Fibroblast of pulmonary artery (primary cell): ENCODE data around the gene TMEM62.
"Not testable (repeated sequence)": the region's sequence is repeated elsewhere in the genome, so short reads cannot be mapped to it uniquely, and the experiment has no call there.

Experiments
- DNase-seq: peaks from one replicate; pipeline ENCODE4 v3.0.0-alpha.2; 2010; ENCODE audit warnings: low read depth
- H3K4me3 ChIP-seq: replicated peaks from 2 replicates; pipeline ENCODE4 v1.5.1; 2011; ENCODE audit warnings: low read depth, mild to moderate bottlenecking, control low read depth, low read length, moderate library complexity
- TF ChIP-seq, protein P1 (sequence below): IDR thresholded peaks from 2 replicates; pipeline ENCODE4 v1.5.1; 2011; ENCODE audit warnings: mild to moderate bottlenecking, control low read depth, low read length, inconsistent platforms; ENCODE audit errors: missing control alignments

TMEM62 gene

DNA sequence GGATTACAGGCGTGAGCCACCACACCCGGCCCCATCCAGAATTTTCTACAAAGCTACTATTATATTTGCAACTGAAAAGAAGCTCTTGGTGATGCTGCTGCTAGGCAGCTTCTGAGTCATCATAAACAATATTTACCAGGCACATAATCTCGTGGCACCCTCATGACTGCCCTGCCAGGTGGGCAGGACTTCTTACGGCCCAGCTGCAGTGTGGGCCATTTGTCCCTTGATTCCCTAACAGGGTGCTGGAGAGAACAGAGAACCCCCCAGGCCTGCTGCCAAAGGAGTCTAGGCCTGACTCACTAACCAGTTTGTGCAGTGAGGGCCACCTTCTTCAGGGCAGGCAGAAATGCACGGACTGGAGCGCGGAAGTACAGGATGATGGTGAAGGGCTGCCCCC lies 82.6 kb downstream of the TMEM62 start:
- TF ChIP-seq, protein P1, sequence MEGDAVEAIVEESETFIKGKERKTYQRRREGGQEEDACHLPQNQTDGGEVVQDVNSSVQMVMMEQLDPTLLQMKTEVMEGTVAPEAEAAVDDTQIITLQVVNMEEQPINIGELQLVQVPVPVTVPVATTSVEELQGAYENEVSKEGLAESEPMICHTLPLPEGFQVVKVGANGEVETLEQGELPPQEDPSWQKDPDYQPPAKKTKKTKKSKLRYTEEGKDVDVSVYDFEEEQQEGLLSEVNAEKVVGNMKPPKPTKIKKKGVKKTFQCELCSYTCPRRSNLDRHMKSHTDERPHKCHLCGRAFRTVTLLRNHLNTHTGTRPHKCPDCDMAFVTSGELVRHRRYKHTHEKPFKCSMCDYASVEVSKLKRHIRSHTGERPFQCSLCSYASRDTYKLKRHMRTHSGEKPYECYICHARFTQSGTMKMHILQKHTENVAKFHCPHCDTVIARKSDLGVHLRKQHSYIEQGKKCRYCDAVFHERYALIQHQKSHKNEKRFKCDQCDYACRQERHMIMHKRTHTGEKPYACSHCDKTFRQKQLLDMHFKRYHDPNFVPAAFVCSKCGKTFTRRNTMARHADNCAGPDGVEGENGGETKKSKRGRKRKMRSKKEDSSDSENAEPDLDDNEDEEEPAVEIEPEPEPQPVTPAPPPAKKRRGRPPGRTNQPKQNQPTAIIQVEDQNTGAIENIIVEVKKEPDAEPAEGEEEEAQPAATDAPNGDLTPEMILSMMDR: no peak
- H3K4me3 ChIP-seq: no peak overlapping the region
- no peak for DNase-seq

DNA sequence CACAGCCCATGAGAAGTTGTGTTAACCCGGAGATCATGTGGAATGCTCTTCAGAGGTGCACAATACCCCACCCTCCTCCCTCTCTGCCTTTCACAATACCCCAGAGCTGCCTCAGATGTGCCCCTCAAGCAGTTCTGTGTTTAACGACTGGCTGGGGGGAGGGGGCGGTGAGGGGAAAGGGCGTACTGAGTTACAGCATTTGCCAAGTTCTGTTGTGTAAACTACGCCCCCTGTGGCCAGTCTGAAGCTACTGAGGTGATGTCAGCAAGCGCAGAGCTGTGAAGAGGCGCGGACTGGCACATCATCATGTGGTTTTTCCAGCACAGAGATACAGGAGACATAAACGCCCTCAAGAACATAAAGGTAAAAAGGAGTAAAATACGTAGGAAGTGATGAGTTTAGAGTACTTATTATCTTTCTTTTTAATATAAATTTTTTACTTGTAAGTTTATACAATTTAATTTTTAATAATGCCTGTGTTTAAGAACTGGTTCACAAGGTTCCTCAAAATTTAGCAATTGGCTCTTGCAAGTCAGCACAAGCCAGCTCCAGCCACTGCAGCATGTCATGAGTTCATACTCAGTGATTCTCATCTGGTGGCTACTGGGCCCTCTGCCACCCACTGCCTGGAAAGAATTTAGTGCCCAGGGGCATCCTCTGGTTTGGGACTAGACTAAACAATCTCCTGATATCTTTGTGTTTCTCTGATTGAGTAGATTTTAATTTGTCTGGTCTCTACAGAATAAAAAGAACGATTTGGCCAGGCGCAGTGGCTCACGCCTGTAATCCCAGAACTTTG lies 85.7 kb downstream of the TMEM62 start:
- no peak overlapping the region for H3K4me3 ChIP-seq
- DNase-seq: peak; percentile 19
- TF ChIP-seq, protein P1: peak; percentile 20

DNA sequence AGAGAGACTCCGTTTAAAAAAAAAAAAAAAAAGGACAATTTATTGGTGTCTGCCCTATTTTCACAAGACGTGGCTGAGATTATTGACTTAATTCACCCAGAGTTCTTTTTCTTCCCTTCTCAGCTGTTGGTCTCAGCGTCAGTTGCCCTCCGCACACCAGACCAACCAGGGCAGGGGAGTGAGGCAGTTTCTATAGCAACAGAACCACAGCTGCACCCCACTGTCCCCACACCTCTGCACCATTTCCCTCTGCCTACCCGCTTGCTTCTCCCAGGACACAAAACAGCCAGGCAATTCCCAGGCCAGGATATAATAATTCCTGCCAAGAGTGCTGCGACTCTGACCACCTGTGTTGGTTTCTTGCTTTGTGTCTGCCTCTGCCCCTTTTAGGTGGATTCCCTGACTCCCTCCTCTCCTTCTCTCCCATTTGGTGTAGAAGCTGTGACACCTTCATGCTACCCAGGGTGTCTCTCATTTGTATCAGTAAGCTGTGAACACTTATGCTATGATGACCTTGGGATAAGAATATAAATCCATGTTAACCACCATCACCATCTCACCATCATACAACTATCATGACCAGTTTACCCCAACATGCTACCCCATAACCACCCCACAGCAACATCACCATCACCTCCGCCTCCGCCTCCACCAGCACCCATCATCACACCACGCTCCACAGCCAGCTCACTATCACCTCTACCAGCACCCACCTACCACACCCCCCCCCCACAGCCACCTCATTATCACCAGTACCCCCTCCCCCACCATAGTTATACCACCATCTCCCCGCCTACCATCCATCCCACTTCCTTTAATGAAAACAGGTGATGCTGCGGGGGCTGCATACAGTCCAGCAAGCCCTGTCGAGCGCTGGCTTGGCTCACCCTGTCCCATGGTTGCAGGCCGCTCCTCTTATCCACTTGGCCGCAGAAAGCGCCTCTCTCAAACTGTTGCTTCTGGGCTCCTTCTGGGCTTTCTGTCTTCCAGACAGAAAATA lies 86.8 kb downstream of the TMEM62 start:
- TF ChIP-seq, protein P1: no peak
- H3K4me3 ChIP-seq: no peak overlapping the region
- no peak for DNase-seq

DNA sequence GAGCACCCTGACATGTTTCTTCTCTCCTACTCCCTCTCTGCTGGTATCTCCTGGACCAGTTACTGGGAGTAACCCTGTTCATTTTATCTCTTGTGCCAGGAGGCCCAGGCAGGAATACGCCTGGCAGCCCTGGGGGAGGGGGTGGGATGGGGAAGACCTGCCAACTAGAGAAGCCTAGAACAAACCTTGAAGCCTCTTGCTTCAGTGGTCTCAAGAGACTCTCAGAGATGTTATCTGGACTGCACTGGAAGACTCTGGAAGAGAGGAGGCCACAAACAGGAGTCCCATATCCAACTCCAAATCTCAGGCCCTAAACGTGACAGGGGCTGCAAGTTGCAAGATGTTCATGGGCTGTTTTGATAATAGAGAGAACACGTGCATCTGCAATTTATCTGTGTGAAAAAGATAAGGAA lies 87.6 kb downstream of the TMEM62 start, which contains the start of gene EPB42:
Gene EPB42, minus strand, starts transcription at position 28 of the 413 bp plus-strand sequence. CDS start 193 bp downstream, outside the sequence.
- no peak for DNase-seq
- TF ChIP-seq, protein P1: no peak
- H3K4me3 ChIP-seq: no peak within 1 kb of the TSS

DNA sequence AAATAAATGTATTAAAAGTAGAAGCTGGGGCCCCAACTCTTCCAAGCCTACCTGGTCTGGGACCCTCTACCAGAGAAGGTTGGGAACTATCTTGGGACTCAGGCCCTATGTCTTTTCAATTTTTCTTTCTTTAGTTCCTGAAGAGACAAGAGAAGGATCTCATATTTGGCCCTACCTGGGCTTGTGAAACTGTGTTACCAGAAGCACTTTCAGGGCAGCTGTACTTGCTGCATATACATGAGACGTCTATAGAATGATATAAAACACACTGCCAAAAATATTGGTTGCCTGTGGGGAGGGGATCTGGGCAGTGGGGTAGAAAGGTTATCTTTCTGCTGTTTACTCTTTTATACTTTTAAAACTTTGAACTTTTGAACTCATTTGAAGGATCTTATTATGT lies 88.0 kb downstream of the TMEM62 start:
- TF ChIP-seq, protein P1: no peak
- no peak for DNase-seq
- no peak overlapping the region for H3K4me3 ChIP-seq

DNA sequence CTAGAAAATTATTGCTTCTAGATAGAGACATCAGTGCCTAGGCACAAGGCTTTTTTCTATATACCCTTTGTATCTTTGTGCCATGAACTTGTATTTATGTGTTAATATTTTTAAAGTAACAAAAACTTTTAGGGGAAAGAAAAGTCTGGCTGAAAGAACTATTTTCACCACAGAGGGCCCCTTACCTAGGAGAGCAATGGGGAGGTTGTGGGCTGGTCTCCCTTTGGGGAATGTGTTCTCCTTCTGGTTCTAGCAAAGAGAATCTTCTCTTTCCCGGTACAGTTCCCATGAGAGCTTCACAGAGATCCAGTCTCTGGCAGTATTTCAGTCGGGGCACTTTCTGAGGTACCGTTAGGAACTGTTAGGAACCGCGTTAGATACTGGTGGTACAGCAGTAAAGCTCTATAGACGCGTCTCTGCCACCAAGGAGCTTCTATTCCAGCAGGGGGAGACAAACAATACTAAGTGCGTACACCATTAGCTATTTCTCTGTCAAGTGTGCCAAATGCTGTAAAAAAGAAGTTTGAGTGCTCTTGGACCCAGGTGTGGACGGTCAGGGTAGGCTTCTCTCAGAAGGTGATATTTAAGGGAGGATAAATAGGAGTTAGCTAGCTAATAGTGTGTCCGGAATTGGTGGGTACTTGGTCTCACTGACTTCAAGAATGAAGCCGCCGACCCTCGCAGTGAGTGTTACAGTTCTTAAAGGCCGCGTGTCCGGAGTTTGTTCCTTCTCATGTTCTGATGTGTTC lies 92.0 kb downstream of the TMEM62 start:
- TF ChIP-seq, protein P1: peak; percentile 88
- H3K4me3 ChIP-seq: no peak overlapping the region
- DNase-seq: peak; percentile 76

DNA sequence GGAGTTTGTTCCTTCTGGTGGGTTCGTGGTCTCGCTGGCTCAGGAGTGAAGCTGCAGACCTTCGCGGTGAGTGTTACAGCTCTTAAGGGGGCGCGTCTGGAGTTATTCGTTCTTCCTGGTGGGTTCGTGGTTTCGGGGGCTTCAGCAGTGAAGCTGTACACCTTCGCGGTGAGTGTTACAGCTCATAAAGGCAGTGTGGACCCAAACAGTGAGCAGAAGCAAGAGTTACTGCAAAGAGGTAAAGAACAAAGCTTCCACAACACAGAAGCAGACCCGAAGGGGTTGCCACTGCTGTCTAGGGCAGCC lies 92.5 kb downstream of the TMEM62 start:
- not testable (repeated sequence) for DNase-seq, H3K4me3 ChIP-seq
